ENCODE measurements around the gene DRAP1. TPM values are rescaled to one million over a fixed set of nuclear protein-coding genes. Genes with fewer than 3 reads are reported as not detected.
A peak's percentile ranks its signal among the peaks of the same experiment; 100 is the strongest.

The DRAP1 gene
- total and polyA plus RNA-seq, 9 of the 15 experiments (the other 6 are each of a cell fraction or from before 2014, with no cell fraction given), result 9.6 to 200 (median 92.9) TPM

- TF ChIP-seq DPF2 (IDR thresholded peaks at IDR 0.05), result peak; percentile 69
- TF ChIP-seq ZKSCAN3 (CRISPR knock-in tag; IDR thresholded peaks at IDR 0.05), result no peak
- no peak for TF ChIP-seq HOXB6 (CRISPR knock-in tag; IDR thresholded peaks at IDR 0.05; ENCODE audit: borderline replicate concordance)
- no peak for TF ChIP-seq ZBTB8A (IDR thresholded peaks at IDR 0.05; ENCODE audit: partially characterized antibody)
- TF ChIP-seq ZNF212 (CRISPR knock-in tag; IDR thresholded peaks at IDR 0.05), result no peak
- TF ChIP-seq MLLT1 (IDR thresholded peaks at IDR 0.05), result no peak
- TF ChIP-seq, protein P1, sequence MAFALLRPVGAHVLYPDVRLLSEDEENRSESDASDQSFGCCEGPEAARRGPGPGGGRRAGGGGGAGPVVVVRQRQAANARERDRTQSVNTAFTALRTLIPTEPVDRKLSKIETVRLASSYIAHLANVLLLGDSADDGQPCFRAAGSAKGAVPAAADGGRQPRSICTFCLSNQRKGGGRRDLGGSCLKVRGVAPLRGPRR (CRISPR knock-in tag; IDR thresholded peaks at IDR 0.05), result no peak
- no peak for TF ChIP-seq RHOXF2B (CRISPR knock-in tag; conservative IDR thresholded peaks at IDR 0.05)
- no peak for TF ChIP-seq TRIM25 (IDR thresholded peaks at IDR 0.05; ENCODE audit: borderline replicate concordance)
- no peak for TF ChIP-seq NCOA4 (IDR thresholded peaks at IDR 0.05; ENCODE audit: partially characterized antibody)
- peak; percentile 80 for TF ChIP-seq TAL1 (IDR thresholded peaks at IDR 0.05)
- TF ChIP-seq NKRF (IDR thresholded peaks at IDR 0.05; ENCODE audit: borderline replicate concordance), result no peak
- no peak for TF ChIP-seq SAFB (IDR thresholded peaks at IDR 0.05; ENCODE audit: borderline replicate concordance, low read depth, low read length)
- TF ChIP-seq NFATC3 (IDR thresholded peaks at IDR 0.05), result no peak
- peak; percentile 86 for TF ChIP-seq NCOR1 (IDR thresholded peaks at IDR 0.05)
- no peak for TF ChIP-seq BRF2 (IDR thresholded peaks at IDR 0.05; ENCODE audit: borderline replicate concordance, insufficient read depth, insufficient read length)
- TF ChIP-seq PML (IDR thresholded peaks at IDR 0.05; ENCODE audit: low read length), result peak; percentile 58
- no peak for TF ChIP-seq TGIF2 (CRISPR knock-in tag; IDR thresholded peaks at IDR 0.05)
- no peak for TF ChIP-seq SIX5 (IDR thresholded peaks at IDR 0.05; ENCODE audit: borderline replicate concordance in 1 of 2, insufficient read depth in 1 of 2, low read depth in 1 of 2, low read length in 2 of 2)
- TF ChIP-seq, protein P2, sequence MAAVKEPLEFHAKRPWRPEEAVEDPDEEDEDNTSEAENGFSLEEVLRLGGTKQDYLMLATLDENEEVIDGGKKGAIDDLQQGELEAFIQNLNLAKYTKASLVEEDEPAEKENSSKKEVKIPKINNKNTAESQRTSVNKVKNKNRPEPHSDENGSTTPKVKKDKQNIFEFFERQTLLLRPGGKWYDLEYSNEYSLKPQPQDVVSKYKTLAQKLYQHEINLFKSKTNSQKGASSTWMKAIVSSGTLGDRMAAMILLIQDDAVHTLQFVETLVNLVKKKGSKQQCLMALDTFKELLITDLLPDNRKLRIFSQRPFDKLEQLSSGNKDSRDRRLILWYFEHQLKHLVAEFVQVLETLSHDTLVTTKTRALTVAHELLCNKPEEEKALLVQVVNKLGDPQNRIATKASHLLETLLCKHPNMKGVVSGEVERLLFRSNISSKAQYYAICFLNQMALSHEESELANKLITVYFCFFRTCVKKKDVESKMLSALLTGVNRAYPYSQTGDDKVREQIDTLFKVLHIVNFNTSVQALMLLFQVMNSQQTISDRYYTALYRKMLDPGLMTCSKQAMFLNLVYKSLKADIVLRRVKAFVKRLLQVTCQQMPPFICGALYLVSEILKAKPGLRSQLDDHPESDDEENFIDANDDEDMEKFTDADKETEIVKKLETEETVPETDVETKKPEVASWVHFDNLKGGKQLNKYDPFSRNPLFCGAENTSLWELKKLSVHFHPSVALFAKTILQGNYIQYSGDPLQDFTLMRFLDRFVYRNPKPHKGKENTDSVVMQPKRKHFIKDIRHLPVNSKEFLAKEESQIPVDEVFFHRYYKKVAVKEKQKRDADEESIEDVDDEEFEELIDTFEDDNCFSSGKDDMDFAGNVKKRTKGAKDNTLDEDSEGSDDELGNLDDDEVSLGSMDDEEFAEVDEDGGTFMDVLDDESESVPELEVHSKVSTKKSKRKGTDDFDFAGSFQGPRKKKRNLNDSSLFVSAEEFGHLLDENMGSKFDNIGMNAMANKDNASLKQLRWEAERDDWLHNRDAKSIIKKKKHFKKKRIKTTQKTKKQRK (IDR thresholded peaks at IDR 0.05; ENCODE audit: borderline replicate concordance, low read depth, low read length), result no peak
These were observed 14.8 kb downstream of the DRAP1 start (continued) for GRCh38 chr11:65934014-65934413.
